ENCODE measurements around the gene SLC38A8. TPM values are rescaled to one million over a fixed set of nuclear protein-coding genes. Genes with fewer than 3 reads are reported as not detected.

SLC38A8 gene
- total RNA-seq, 3 donors from 2014 or later (not counting 1 experiment from before 2014, with no cell fraction given) = not detected

DNA sequence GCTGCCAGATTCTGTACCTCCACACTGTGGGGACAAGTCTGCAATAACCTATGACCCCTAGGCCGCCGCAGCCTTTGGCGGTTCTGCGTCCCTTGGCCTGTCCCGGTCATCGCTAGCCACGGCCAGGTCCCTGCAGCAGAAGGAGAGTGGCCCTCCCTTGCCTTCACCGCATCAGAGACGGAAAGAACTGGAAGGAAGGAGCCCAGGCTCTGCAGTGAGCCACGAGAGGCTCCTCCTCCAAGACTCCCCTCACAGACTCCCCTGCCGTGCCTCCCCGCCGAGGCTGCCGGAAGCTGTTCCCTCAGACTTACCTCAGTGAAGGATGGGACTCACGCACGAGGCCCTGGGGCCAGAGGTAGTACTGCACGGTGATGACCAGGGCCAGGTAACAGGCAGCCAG lies 11.0 kb downstream of the SLC38A8 start:
- WGBS (ENCODE audit: insufficient coverage) = 82% methylated on average over 17 of the region's 17 CpGs
- Mint-ChIP-seq H3K9me3 (no peaks in the 10 kb centered on the region), H3K4me3 (no peak overlapping the region), H3K4me1 (peaks cover 8 to 13% of the 10 kb centered on the region in 2 donors), H3K27ac (no peak overlapping the region), H3K36me3 (no peaks in the 10 kb centered on the region), H3K27me3 (ENCODE audit: low read depth in 2 of 2) (peaks cover 12 to 23% of the 10 kb centered on the region in 2 donors)
- DNase-seq (no peak), ATAC-seq (no peak)
- TF ChIP-seq CTCF (IDR thresholded peaks at IDR 0.05) = no peak
- H3K4me3 ChIP-seq (ENCODE audit: low read length) = no peak overlapping the region
- H3K36me3 ChIP-seq (ENCODE audit: control insufficient read depth, insufficient read depth, low read length) = no peaks in the 10 kb centered on the region
- no peak overlapping the region for H3K27ac ChIP-seq (ENCODE audit: low read length)
- H3K27me3 ChIP-seq (ENCODE audit: control insufficient read depth, insufficient read depth, low read length) = no peaks in the 10 kb centered on the region
- no peaks in the 10 kb centered on the region for H3K9me3 ChIP-seq (ENCODE audit: control insufficient read depth, insufficient read depth, low read length)
- intact Hi-C loops (cut with micrococcal nuclease) = no loop called here
- peaks cover 9% of the 10 kb centered on the region for H3K4me1 ChIP-seq (ENCODE audit: control insufficient read depth, insufficient read depth, low read length)

DNA sequence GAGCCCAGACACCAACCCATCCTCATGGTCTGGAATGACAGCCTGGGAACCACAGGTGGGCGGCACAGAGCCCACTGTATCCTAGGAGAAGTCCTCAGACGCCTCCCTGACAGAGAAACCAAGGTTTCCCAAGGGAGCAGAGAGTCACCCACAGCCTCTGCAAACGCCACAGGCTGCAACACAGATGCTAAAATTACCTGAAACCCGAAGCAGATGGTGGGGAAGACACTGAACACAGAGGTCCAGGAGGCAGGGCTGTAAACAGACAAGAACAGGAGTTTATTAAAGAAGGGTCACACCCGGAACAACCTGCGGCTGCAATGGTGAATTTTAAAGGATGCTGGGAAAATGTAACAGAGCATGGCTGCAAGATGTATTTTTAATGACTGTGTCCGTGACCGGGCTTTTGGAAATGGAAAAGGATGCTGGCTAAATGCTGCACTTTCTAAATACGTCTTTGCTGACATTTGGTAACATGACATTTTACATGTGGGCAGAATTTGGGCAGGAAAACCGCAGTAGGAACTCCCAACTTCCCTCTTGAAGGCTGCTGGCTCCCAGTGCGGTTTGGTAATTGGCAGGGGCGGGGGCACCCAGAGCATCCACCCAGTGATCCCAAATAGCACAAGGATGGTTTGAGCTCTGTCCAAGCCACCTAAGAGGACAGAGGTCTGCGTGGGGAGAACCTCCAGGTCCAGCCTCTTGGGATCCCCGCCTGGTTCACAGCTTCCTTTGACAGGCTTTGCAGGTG lies 13.1 kb downstream of the SLC38A8 start:
- Mint-ChIP-seq H3K4me3 (no peak overlapping the region), H3K4me1 (peaks cover 8 to 13% of the 10 kb centered on the region in 2 donors), H3K9me3 (no peaks in the 10 kb centered on the region), H3K36me3 (no peaks in the 10 kb centered on the region), H3K27me3 (ENCODE audit: low read depth in 2 of 2) (peaks cover 9 to 23% of the 10 kb centered on the region in 2 donors), H3K27ac (no peak overlapping the region)
- ATAC-seq (no peak), DNase-seq (no peak)
- H3K9me3 ChIP-seq (ENCODE audit: control insufficient read depth, insufficient read depth, low read length) = no peaks in the 10 kb centered on the region
- H3K27me3 ChIP-seq (ENCODE audit: control insufficient read depth, insufficient read depth, low read length) = no peaks in the 10 kb centered on the region
- H3K4me3 ChIP-seq (ENCODE audit: low read length) = no peak overlapping the region
- no peak overlapping the region for H3K27ac ChIP-seq (ENCODE audit: low read length)
- intact Hi-C loops (cut with micrococcal nuclease) = no loop called here
- no peak for TF ChIP-seq CTCF (IDR thresholded peaks at IDR 0.05)
- no peaks in the 10 kb centered on the region for H3K36me3 ChIP-seq (ENCODE audit: control insufficient read depth, insufficient read depth, low read length)
- 25% methylated on average over 14 of the region's 14 CpGs for WGBS (ENCODE audit: insufficient coverage)
- peaks cover 9% of the 10 kb centered on the region for H3K4me1 ChIP-seq (ENCODE audit: control insufficient read depth, insufficient read depth, low read length)

- ATAC-seq (no peak), DNase-seq (no peak)
- no peaks in the 10 kb centered on the region for H3K27me3 ChIP-seq (ENCODE audit: control insufficient read depth, insufficient read depth, low read length)
- Mint-ChIP-seq H3K4me1 (peaks cover 8 to 13% of the 10 kb centered on the region in 2 donors), H3K4me3 (no peak overlapping the region), H3K36me3 (no peaks in the 10 kb centered on the region), H3K9me3 (no peaks in the 10 kb centered on the region), H3K27me3 (ENCODE audit: low read depth in 2 of 2) (peaks cover 9 to 23% of the 10 kb centered on the region in 2 donors), H3K27ac (no peak overlapping the region)
- intact Hi-C loops (cut with micrococcal nuclease) = no loop called here
- H3K9me3 ChIP-seq (ENCODE audit: control insufficient read depth, insufficient read depth, low read length) = no peaks in the 10 kb centered on the region
- no peak for TF ChIP-seq CTCF (IDR thresholded peaks at IDR 0.05)
- 82% methylated on average over 15 of the region's 15 CpGs for WGBS (ENCODE audit: insufficient coverage)
- H3K4me3 ChIP-seq (ENCODE audit: low read length) = no peak overlapping the region
- H3K27ac ChIP-seq (ENCODE audit: low read length) = no peak overlapping the region
- no peaks in the 10 kb centered on the region for H3K36me3 ChIP-seq (ENCODE audit: control insufficient read depth, insufficient read depth, low read length)
- H3K4me1 ChIP-seq (ENCODE audit: control insufficient read depth, insufficient read depth, low read length) = peaks cover 9% of the 10 kb centered on the region
These were observed 15.0 kb downstream of the SLC38A8 start for GRCh38 chr16:84027625-84028024.

GRCh38 chr16:84026606-84027005 lies 16.0 kb downstream of the SLC38A8 start:
- Mint-ChIP-seq H3K4me1 (peaks cover 8 to 13% of the 10 kb centered on the region in 2 donors), H3K27ac (no peak overlapping the region), H3K36me3 (no peaks in the 10 kb centered on the region), H3K27me3 (ENCODE audit: low read depth in 2 of 2) (peaks cover 9 to 23% of the 10 kb centered on the region in 2 donors), H3K4me3 (no peak overlapping the region), H3K9me3 (no peaks in the 10 kb centered on the region)
- WGBS (ENCODE audit: insufficient coverage) = 85% methylated on average over 10 of the region's 10 CpGs
- Histone ChIP-seq H3K36me3 (ENCODE audit: control insufficient read depth, insufficient read depth, low read length) (no peaks in the 10 kb centered on the region), H3K27ac (ENCODE audit: low read length) (no peak overlapping the region), H3K4me3 (ENCODE audit: low read length) (no peak overlapping the region), H3K9me3 (ENCODE audit: control insufficient read depth, insufficient read depth, low read length) (peaks cover 2% of the 10 kb centered on the region), H3K4me1 (ENCODE audit: control insufficient read depth, insufficient read depth, low read length) (peaks cover 9% of the 10 kb centered on the region), H3K27me3 (ENCODE audit: control insufficient read depth, insufficient read depth, low read length) (no peaks in the 10 kb centered on the region)
- TF ChIP-seq CTCF (IDR thresholded peaks at IDR 0.05) = no peak
- ATAC-seq (no peak), DNase-seq (no peak)
- intact Hi-C loops (cut with micrococcal nuclease) = no loop called here
